GM18520 (cell line): Measurements from ENCODE around the gene CLDN5.
"Not testable (repeated sequence)": the region's sequence is repeated elsewhere in the genome, so short reads cannot be mapped to it uniquely, and the experiment has no call there.

Experiments used
- ATAC-seq: cut with Tn5 transposase; IDR thresholded peaks from one replicate; pipeline ENCODE4 v1.9.1; 2021; ENCODE audit not compliant: unreplicated experiment

CLDN5 gene

GRCh38 chr22:19548427-19548826, 24.2 kb upstream of the CLDN5 start:
- ATAC-seq, result not testable (repeated sequence)

- ATAC-seq, result no peak
Observed at GRCh38 chr22:19547620-19548019, 23.4 kb upstream of the CLDN5 start.

GRCh38 chr22:19546680-19547079, 22.5 kb upstream of the CLDN5 start:
- ATAC-seq, result no peak

GRCh38 chr22:19545935-19546207, 21.7 kb upstream of the CLDN5 start:
- ATAC-seq, result no peak

- no peak for ATAC-seq
Observed at GRCh38 chr22:19543970-19544708, 19.9 kb upstream of the CLDN5 start.

GRCh38 chr22:19540394-19540793, 16.2 kb upstream of the CLDN5 start:
- no peak for ATAC-seq

GRCh38 chr22:19537941-19538488, 13.8 kb upstream of the CLDN5 start:
- ATAC-seq, result no peak

GRCh38 chr22:19536564-19536963, 12.4 kb upstream of the CLDN5 start:
- no peak for ATAC-seq

GRCh38 chr22:19535001-19535400, 10.8 kb upstream of the CLDN5 start:
- ATAC-seq, result no peak

GRCh38 chr22:19533857-19534256, 9.6 kb upstream of the CLDN5 start:
- no peak for ATAC-seq

GRCh38 chr22:19533049-19533626, 8.9 kb upstream of the CLDN5 start:
- no peak for ATAC-seq

GRCh38 chr22:19531327-19531726, 7.1 kb upstream of the CLDN5 start:
- not testable (repeated sequence) for ATAC-seq

- ATAC-seq, result no peak
Observed at GRCh38 chr22:19530751-19531150, 6.5 kb upstream of the CLDN5 start.

GRCh38 chr22:19529811-19530210, 5.6 kb upstream of the CLDN5 start:
- ATAC-seq, result no peak

- no peak for ATAC-seq
Observed at GRCh38 chr22:19527861-19528417, 3.7 kb upstream of the CLDN5 start.

GRCh38 chr22:19527321-19527721, 3.1 kb upstream of the CLDN5 start:
- no peak for ATAC-seq

- ATAC-seq, result no peak
Observed at GRCh38 chr22:19526702-19527111, 2.5 kb upstream of the CLDN5 start.

GRCh38 chr22:19526076-19526701, 2.0 kb upstream of the CLDN5 start:
- no peak for ATAC-seq

- no peak for ATAC-seq
Observed at GRCh38 chr22:19525666-19526065, 1.5 kb upstream of the CLDN5 start.

- ATAC-seq, result no peak
Observed at GRCh38 chr22:19525116-19525660, 978 bp upstream of the CLDN5 start.

GRCh38 chr22:19523240-19524169, 705 bp downstream of the CLDN5 start:
- ATAC-seq, result no peak
